ES-I3 (cell line): ENCODE measurements around the gene USH2A.

Experiments
- H3K36me3 ChIP-seq: 2 replicates; pipeline ENCODE4 v1.6.1; 2013; ENCODE audit warnings: mild to moderate bottlenecking, low read length, control low read depth, moderate library complexity; ENCODE audit not compliant: insufficient read depth
- H3K4me1 ChIP-seq: 2 replicates; pipeline ENCODE4 v1.6.1; 2013; ENCODE audit warnings: mild to moderate bottlenecking, control low read depth, low read length; ENCODE audit not compliant: insufficient read depth
- H3K9ac ChIP-seq: 2 replicates; pipeline ENCODE4 v1.6.1; 2013; ENCODE audit warnings: low read depth, mild to moderate bottlenecking, low read length, moderate library complexity
- H3K9me3 ChIP-seq: 2 replicates; pipeline ENCODE4 v1.6.1; 2013; ENCODE audit warnings: mild to moderate bottlenecking, low read length, moderate library complexity; ENCODE audit not compliant: control insufficient read depth, insufficient read depth

Gene USH2A

DNA sequence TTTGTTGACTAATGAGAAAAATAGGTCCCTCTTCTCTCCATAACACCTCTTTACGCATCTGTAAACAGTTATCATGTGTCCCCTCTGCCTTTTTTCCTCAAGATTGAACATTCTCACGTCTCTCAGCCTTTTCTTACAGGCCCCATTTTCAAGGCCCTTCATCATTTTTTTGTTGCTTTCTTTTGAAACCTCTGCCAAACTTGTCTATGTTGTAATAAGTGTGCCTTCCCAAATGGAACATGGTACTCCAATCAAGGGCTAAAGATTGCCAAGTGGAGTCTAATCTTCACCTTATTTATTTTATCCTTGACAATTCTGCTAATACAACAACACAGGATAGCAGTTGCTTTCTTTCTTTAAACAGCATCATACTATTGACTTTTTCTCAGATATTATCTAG is 280.3 kb downstream of the USH2A start:
- Histone ChIP-seq H3K9ac (no peak overlapping the region), H3K9me3 (no peaks in the 10 kb centered on the region), H3K4me1 (peaks cover 28% of the 10 kb centered on the region), H3K36me3 (no peaks in the 10 kb centered on the region)

DNA sequence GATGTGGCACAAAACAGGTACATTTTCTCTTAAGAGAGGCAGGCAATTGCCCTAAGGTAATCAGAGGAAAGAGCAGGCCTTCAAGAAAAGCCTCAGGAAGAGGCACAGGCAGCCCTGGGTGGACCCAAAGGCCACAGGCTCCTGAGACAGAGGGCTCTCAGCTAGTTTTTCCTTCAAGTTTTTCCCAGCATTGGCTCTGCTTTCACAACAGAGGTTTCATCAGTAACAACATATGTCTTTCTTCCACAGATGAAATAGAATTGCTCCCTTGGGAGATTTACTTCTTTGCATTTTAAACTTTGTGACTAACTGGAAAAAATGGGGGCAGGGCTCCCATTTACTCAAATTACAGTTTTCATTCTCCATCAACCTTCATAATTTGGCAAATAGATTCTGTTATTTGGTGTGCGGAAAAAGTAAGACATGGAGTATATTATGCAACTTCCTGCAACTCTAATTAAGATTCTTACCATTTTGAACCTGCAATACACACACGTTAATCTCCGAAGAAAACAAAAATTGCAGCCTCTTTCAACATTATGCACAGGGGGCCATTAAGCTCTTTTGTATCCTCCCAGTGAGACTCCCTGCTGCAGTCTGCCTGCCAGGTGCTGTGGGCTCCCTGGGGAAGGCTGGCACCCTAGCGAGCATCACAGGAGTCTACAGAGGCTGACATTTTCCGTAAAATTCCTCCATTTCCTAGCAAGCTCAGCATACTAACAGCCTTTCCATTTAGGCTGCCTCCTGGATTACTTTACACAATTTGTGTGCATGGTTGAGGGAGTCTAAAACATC is 282.3 kb downstream of the USH2A start:
- H3K9me3 ChIP-seq = no peaks in the 10 kb centered on the region
- H3K9ac ChIP-seq = no peak overlapping the region
- H3K36me3 ChIP-seq = no peaks in the 10 kb centered on the region
- H3K4me1 ChIP-seq = peaks cover 28% of the 10 kb centered on the region

DNA sequence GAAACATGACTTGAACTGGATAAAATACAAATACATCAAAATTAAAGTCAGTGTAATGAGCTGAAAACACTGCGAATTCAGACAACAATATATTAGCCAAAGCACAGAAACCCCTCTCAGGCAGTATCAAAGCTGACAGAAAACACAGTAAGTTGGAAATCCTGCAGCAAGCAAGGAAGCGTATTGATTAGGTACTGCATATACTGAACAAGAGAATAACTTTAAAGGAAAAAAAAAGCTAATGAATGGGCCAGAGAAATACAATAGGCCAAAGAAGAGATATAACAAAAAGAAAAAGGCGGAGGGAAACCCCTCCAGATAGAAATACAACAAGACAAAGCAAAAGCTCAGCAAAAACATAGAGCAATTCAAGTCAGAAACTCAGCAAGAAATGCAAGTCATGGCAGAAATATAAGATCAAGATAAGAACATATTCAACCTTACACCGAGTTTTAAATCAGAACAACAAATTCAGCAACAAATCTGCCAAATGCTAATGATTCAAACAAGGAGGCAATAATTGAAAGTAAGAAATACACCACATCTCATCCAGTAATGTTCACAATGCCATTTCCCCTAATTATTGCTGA is 299.0 kb downstream of the USH2A start:
- Histone ChIP-seq H3K9me3 (peaks cover 9% of the 10 kb centered on the region), H3K36me3 (no peaks in the 10 kb centered on the region), H3K9ac (no peak overlapping the region), H3K4me1 (no peaks in the 10 kb centered on the region)

DNA sequence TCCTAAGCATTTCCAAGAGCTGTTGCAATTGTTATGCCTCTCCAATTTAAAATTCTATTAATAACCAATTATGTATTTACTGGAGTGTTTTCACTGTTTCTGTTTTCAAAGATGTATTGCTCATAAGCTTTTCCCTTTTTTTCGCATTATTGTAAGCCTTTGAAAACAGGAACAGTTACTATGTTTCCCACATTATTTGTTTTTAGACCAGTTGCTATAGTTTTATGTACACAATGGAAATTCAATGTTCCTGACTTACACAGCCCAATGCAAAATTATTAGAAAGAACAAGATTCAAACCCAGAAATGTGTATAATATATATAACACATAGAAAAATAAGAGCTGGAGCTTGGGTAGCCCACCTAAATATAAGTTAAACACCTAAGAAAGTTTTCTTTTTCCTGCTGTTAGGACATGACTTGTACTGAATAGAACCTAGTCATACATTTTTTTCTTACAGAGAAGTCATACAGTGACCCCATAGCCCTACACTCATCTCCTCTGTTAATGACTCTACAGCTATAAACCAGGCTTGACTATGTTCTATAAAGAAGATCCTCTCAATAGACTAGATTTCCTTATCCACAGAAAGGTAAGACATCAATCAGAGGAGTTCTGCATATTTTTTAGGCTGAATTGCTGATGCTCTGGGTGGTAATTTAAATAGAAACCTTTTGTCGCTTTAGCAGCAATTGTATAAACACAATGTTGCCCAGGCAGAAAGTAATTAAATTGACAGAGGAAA is 299.6 kb downstream of the USH2A start:
- no peak overlapping the region for H3K9ac ChIP-seq
- peaks cover 9% of the 10 kb centered on the region for H3K9me3 ChIP-seq
- H3K4me1 ChIP-seq = no peaks in the 10 kb centered on the region
- H3K36me3 ChIP-seq = no peaks in the 10 kb centered on the region

DNA sequence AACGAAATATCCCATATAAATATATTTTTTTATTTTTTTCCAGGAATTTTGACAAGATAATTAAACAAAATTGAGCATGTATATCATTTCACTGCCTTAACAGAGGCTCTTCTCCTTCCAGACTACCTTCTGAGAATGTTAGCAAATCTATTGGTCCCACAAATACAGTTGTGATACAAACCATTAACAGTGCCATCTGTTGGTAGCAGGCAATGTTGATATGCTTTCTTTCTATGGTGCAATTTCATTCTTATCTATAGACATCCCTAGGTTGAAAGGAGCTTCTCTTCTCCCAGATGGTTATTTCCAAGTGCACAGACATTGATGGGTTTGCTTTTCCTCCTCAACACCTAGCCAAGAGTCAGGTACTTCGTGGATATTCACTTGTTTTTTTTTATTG is 303.6 kb downstream of the USH2A start:
- Histone ChIP-seq H3K4me1 (0 out of 2 replicates have a peak, but pooled peaks cover 13% of the 10 kb centered on the region), H3K9ac (no peak overlapping the region), H3K9me3 (peaks cover 5% of the 10 kb centered on the region), H3K36me3 (no peaks in the 10 kb centered on the region)

DNA sequence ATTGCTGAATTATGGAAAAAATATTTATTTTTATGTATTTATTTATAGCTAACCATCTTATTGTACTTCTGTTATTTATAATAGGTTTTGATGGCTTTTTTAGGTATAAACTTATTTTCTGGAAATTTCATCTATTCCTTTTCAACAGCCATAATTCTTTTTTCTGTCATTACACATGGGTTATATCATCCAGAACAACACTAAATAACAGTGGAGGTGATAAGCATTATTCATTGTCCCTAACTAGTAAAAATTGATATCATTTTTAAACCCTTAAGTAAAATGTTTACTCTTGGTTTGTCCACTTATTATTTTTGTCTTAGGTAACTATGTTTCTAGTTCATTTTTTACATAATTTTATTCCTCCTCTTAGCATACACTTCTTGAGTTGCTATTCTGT is 309.1 kb downstream of the USH2A start:
- H3K9ac ChIP-seq = no peak overlapping the region
- H3K4me1 ChIP-seq = 0 out of 2 replicates have a peak, but pooled peaks cover 13% of the 10 kb centered on the region
- H3K9me3 ChIP-seq = no peaks in the 10 kb centered on the region
- no peaks in the 10 kb centered on the region for H3K36me3 ChIP-seq

DNA sequence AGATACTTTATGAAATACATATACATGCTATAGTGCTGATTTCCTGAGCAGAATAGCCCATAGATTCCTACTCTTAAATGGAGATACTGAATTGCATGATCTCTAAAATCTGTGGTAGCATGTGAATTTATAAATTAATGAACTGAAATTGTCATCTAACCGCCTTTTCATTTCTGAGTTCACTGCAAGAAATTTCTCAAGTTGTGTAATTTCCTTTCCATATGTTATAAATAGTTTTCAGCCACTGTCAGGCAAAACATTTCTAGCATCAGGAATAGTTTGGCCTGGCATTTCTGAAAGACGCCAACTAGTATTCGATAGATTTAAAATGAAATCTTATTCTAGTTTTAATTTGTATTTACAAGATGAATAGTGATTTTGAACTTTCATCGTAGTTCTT is 310.1 kb downstream of the USH2A start:
- Histone ChIP-seq H3K4me1 (0 out of 2 replicates have a peak, but pooled peaks cover 13% of the 10 kb centered on the region), H3K9me3 (no peaks in the 10 kb centered on the region), H3K36me3 (no peaks in the 10 kb centered on the region), H3K9ac (no peak overlapping the region)

DNA sequence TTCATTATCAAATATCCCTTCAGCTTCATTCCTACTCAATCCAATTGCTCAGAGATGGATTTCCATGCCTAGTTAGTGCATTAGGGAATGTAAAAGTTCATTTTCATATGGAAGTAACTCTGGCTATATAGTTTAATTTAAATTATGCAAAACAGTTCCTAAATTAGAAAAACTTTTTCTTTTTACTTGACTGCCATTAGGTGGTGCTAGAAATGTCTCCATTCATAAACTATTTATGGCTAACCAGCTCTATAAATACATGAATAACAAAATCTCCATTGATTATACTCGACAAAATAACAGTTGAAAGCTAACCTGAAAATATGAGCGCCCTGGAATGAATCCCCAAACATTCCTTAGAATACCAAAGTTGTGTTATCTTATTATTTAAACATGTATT is 311.4 kb downstream of the USH2A start:
- Histone ChIP-seq H3K36me3 (no peaks in the 10 kb centered on the region), H3K4me1 (0 out of 2 replicates have a peak, but pooled peaks cover 5% of the 10 kb centered on the region), H3K9ac (no peak overlapping the region), H3K9me3 (no peaks in the 10 kb centered on the region)

DNA sequence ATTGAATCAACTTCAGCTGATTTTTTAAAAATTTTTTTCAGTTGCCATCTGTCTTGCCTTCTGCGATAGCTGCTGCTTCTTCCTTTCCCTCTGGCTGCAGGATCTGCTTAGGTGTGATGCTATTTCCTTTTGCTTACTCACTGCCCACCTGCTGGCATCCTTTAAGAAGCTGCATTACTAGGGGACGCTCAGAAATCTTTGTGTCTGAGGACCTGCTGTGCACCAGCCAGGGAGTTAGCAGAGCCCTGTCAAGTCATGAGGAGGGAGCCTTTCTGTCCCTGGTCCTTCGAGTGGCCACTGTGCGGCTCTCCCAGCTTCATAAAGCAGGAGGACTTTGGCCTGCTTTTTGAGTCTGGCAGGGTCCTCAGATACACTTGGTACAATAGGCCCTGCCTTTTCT is 327.8 kb downstream of the USH2A start:
- H3K9me3 ChIP-seq = no peaks in the 10 kb centered on the region
- no peak overlapping the region for H3K9ac ChIP-seq
- peaks cover 13% of the 10 kb centered on the region for H3K4me1 ChIP-seq
- no peaks in the 10 kb centered on the region for H3K36me3 ChIP-seq

DNA sequence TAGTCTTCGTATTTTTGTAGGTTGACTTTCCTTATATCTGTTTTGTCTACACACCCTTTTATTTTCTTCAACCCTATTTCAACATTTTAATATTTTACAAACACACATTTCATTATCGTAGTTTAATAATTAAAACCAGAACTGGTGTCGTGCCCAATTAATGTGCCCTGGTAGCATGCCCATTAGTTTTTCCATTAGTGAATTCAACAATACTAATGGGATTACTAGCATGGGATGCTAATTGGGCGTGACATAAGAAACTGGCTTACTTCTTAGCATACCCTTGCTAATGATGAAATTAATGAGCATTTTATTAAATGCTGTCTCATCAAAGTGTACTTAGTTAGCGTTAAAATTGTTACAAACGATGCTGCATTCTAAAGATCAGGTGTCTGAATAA is 332.7 kb downstream of the USH2A start:
- H3K4me1 ChIP-seq = peaks cover 7% of the 10 kb centered on the region

DNA sequence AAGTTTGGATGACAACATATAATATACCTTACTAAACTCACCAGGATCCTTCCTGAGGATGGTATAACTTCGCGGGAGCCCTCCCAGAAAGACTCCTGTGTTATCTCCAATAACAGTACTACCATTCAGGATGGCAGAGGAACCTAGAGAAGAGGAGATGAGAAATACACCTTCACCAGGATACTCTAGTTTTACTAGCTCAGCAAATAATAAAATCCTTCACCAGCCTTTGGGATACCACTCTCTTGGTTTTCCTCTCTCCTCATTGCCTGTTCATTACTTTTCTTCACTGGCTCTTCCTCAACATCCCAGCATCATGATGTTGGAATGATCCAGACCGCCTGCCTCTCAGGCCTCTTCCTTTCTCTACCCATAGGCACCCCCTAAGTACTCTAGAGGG is 336.6 kb downstream of the USH2A start:
- H3K9me3 ChIP-seq = no peaks in the 10 kb centered on the region
- no peak overlapping the region for H3K9ac ChIP-seq
- H3K36me3 ChIP-seq = no peaks in the 10 kb centered on the region
- no peaks in the 10 kb centered on the region; the same call in 1 of the 2 replicates for H3K4me1 ChIP-seq

More for the DNA sequence above, 332.7 kb downstream of the USH2A start:
- Histone ChIP-seq H3K9me3 (no peaks in the 10 kb centered on the region), H3K9ac (no peak overlapping the region), H3K36me3 (no peaks in the 10 kb centered on the region)

DNA sequence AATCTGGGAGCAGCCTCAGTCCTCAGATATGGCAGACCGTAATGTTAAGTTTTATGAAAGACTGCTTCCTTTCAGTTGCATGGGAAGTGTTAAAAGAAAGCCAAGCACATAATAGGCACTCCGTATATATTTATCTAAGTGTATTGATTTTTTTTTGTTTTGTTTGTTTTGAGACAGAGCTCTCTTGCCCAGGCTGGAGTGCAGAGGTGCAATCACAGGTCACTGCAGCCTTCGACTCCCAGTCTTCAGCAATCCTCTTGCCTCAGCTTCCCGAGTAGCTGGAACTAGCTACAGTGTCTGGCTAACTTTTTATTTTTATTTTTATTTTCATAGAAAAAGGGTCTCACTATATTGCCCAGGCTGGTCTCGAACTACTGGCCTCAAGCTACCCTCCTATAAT is 341.8 kb downstream of the USH2A start:
- H3K4me1 ChIP-seq = peaks cover 7% of the 10 kb centered on the region; the same call in 1 of the 2 replicates

DNA sequence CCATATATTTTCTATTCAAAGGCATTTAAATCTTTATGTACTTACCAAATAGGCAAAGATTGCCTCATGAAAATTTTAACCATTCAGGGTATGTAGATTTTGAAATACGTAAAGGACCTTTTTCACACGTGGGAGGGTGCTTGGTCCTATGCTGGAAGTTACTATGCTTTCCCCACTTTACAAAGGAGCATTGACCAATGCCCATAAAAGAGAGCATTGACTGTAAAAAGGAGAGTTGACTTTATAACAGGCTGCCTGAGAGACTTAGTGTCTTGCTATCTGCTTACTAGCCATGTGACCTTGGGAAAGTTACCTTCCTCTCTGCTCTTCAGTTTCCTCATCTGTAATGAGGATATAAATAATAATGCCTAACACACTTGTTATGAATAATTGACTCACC is 346.5 kb downstream of the USH2A start:
- H3K36me3 ChIP-seq = no peaks in the 10 kb centered on the region
- H3K9me3 ChIP-seq = no peaks in the 10 kb centered on the region
- H3K9ac ChIP-seq = no peak overlapping the region
- H3K4me1 ChIP-seq = peaks cover 21% of the 10 kb centered on the region

More for the DNA sequence above, 341.8 kb downstream of the USH2A start:
- no peak overlapping the region for H3K9ac ChIP-seq
- no peaks in the 10 kb centered on the region for H3K36me3 ChIP-seq
- H3K9me3 ChIP-seq = no peaks in the 10 kb centered on the region

DNA sequence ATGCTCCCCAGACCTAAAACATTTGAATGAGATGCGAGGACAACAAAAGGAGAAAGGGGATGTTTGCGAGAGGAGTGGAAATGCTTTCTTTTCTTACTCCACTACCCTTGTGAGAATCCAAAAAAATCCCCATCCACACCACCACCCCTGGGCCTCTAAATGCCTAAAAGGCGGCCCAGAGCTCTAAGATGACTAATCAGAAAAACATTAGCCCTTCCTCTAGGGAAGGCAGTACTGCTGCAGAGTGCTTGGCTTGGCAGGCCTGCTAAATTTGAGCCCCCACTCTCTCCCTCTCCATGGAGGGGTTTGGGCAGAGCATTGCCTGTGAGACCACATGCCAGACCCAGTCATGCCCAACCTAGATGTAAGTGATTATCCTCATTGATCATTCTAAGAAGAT is 347.9 kb downstream of the USH2A start:
- no peak overlapping the region for H3K9ac ChIP-seq
- no peaks in the 10 kb centered on the region for H3K36me3 ChIP-seq
- peaks cover 21% of the 10 kb centered on the region for H3K4me1 ChIP-seq
- H3K9me3 ChIP-seq = no peaks in the 10 kb centered on the region
